Stimulated activated CD8-positive, alpha-beta memory T cell treated with anti-CD3 and anti-CD28 coated beads, Interleukin-12 subunit alpha, Interleukin-12 subunit beta, amount 100 ng/mL, for 24 hours (primary cell): ENCODE measurements around the gene CENPX.
"Not testable (repeated sequence)": the region's sequence is repeated elsewhere in the genome, so short reads cannot be mapped to it uniquely, and the experiment has no call there.

Experiments
- DNase-seq: peaks from one replicate; pipeline ENCODE4 v3.0.0-alpha.2; 2020; ENCODE audit errors: extremely low read depth

Gene CENPX

DNA sequence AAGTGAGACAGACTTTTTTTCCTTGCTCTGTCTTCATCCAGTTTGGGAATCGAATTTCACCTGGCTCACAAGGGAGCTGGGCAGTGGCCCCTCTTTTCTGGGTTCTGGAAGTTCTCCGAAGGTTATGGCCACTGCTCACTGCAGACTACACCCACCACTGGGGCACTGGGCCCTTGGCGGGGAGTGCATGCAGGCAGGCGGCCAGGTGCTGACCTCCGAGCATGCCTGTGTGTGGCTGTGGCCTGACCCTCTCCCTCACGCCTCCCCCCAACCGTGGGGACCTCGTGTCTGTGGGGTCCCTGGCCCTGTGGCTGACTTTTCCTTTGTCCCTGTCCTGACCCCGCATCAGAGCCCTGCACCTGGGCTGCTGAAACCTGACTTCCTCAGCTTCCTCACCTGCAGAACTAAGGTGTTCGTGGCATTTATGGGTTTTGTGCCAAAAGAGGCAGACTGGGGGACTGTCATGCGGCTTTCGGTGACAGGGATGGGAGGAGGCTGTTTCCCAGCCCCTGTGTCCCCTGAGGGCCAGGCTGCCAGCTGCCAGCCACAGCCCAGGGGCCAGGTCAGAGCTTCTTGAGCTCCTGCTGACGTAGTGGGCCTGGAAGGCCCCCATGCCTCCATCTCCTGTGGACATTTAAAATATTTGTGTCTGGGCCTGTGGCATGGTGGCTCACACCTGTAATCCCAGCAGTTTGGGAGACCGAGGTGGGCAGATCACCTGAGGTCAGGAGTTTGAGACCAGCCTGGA, 23.8 kb downstream of the CENPX start:
- no peak for DNase-seq

DNA sequence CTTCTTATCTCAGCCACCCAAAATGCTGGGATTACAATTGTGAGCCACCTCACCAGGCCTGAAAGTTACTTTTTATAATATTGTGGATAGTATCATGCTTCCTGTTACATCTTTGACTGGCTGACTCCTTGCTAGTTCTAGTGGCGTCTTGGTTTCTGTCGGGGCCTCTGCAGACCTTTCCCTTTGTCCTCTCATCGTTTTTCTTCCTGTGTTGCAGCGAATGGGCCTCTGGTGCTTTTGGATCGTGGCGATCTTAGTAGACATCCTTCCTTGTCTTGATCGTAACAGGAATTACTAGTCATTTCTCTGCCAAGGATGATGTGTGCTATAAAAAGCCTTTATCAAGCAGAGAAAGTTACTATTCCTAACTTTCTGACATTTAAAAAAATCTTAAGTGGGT, 24.5 kb downstream of the CENPX start:
- no peak for DNase-seq

DNA sequence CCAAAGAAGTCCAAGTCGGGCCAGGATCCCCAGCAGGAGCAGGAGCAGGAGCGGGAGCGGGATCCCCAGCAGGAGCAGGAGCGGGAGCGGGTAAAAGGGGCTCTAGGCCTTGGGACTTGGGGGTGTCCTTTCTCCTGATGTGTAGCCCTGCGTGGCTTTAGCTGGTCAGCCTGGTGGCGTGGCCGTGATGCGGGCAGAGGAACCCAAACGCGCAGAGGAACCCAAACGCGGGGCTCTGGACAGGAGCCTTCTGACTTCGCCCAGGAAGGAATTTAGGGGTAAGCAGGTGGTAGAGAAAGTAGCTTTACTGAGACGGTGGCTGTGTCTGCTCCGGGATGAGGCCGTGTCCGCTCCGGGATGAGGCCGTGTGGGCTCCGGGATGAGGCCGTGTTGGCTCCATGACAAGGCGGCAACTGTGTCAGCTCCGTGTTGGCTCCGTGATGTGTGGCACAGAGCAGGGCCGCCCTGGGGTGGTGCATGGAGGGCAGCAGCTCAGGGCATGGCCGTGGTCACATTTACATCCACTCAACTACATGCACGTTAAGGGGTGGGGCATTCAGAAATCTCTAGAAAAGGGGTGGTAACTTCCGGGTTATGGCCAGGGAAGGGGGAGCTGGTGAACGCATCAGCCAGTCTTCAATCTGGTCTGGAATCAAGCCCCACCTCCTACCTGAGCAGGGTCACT, 25.8 kb downstream of the CENPX start:
- no peak for DNase-seq

DNA sequence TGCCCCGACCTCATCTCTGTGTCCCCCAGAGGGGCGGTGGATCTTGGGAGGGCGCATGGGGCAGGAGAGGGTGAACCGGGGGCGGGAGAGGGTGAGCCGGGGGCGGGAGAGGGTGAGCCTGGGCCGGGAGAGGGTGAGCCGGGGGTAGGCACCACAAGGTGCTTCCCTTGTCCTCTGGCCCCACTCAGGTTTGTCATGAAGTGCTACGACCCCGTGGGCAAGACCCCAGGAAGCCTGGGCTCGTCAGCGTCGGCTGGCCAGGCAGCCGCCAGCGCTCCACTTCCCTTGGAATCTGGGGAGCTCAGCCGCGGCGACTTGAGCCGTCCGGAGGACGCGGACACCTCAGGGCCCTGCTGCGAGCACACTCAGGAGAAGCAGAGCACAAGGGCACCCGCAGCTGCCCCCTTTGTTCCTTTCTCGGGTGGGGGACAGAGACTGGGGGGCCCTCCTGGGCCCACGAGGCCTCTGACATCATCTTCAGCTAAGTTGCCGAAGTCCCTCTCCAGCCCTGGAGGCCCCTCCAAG, 26.4 kb downstream of the CENPX start:
- DNase-seq, result no peak

DNA sequence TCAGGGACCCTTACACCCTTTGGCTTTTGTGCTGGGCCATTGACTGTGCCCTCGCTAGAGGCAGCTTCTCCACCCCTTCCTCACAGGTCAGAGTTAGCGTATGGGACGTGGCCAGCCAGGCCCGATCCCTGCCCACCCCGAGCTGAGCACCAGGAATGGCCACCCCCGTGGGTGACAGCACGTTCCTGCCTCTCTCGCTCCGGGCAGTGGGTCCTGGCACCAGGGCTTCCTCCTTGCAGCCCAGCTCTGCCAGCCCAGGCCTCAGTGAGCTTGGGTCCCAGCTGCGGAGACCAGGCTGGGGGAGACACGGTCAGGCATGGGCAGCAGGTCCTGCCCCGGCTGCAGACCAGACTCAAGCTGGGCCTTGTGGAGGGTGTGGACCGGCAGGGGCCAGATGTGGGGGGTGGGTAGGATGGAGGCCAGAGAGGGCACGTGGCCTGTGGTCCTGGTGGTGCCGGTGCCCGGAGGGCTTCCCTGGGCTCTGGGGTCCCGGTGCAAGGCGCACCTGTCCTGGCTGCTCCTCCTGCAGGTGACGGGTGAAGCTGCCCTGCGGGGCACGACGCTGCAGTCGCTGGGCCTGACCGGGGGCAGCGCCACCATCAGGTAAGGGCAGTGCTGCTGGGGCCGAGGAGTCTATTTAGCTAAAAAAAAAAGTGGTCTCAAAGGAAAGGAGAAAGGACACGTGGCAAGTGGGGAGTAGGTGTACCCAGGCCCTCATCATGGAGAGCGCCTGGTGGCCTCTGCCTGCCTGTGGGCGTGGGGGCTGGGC, 27.0 kb downstream of the CENPX start:
- DNase-seq, result no peak

DNA sequence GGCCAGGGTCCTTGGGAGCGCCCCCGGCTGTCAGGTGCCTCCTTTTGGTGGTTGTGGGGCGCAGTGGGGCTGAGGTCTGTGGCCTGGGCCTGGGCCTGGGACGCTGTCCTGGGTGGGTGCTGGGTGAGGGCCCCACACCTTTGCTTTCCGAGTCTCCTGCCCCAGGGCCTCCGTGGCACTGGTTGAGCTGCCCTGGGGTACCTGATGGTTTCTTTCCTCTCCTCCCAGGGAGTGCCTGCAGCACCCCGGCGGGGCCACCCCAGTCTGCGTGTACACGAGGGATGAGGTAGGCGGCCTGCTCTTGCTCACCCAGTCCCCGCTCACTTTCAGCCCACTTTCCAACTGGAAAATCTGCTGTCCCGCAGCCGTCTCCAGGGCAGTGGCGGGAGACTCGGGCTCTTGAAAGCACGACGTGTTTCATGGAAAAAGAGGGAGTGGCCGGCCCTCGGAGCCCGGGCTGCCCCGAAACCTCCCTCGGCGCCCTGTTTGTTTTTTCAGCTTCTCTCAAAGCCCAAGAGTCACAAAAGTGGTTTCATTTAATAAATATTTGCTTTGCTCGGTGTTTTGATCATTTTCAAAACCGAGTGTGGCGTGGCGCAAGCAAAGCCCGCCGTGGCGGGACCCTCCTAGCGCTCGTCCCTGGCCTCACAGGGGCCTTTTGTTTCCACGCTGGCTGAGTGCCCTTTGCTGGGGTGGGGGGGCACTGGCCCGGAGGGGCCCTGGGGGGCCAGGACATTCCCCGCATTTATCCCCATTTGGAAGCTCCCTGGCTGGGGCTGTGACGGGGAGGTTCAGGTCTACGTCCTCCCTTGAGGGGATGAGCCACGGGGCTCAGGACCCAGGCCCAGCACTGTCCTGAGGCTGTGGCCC, 27.9 kb downstream of the CENPX start:
- DNase-seq, result no peak

DNA sequence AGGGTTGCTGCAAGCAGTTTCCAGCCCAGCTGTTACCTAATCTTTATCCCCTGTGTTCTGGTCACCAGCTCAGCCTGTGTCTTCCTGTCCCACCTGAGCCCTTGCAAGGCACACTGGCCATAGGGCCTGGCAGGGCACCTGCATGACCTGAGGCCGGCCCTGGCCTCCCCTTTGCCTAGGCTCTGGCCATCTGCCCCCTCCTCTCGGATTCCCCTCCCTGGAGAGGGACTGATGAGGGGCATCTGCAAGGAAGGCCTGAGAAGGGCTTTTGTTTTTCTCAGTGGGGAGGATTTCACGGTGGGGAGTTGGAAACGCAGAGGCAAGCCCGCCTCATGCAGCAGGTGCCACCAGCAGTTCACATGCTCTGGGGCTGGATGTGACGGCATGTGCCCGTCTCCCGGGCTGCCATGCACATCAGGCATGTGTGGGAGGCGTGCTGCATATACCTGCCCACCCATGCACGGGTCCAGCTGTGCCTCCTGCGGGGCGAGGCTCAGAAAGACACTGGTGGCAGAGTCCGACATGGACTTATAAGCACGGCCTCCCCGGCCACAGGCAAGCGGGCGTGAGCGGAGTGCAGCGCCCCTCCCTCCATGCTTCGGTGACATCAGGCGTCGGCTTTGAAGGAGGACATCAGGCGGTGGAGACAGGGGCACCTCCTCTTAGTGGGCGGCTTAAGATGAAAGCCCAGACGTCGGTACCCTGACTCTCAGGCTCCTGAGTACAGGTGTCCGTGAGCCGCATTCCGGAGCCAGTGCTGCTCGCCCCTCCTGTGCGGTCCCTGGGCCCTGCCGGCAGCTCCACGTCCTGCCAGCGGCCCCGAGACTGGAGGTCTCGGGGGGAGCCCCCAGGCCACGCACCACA, 28.7 kb downstream of the CENPX start:
- DNase-seq, result no peak

DNA sequence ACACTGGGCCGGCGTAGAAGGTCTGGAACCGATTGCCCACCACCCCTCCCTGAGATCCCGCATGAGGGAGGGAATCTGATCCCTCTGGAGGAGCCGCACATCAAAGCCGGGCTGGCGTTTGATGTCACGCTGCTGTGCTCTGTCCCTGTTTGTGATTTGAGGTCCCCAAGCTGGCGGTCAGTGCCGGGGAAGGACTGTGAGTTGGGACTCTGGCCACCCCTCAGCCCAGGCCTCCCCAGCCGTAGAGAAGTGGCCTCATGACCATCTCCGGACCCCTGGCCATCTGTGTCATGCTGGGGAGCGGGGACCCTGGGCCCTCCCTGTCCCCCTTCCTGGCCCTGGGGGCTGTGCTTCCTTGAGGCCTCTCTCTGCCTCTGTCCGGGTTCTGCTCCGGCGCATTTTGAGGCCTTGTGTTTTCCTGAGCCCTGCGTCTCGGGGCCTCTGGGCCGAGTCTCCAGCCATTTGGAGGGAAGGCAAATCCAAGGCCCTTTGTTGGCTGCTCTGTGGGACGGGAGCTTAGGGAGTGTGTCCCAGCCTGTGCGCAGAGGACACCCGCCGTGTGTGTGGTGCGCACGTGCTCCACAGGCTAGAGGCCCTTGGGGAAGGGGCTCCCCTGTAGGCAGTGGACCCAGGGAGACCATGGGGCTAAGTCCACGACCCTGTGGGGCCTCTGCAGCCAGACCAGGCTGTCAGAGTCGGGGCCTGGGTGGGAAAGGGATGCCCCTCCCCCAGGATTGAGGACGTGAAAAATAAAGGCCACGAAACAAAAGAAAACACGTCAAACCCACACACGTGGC, 30.2 kb downstream of the CENPX start:
- DNase-seq, result no peak

DNA sequence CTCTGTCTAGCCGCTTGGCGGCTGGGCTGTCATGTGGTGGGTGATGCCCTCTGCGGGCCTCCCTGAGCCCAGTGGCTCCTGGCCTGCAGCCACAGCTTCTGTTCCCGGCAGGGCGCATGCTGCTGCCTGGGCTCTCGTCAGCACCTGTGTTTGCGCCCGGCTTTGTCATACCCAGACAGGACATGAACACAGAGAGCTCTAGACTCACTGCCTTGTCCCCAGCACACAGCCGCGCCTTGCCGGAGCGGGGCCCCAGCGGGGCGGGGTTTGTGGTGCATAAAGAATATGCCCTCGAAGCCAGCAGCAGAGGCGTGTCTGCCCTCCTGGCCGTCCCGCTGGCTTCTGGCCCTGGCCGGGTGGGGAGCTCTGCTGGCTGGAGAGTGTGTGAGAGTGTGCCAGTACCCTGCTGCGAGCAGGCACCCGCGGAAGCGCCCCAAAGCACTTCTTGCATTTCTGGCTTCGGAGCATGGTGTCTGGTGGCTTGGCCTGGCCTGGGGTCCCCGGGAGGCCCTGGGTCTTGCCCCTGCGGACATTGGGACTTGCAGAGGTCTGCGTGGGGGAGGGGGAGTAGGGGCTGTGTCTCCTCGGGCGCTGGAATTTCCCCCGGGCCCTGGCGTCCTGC, 30.9 kb downstream of the CENPX start:
- DNase-seq, result no peak

DNA sequence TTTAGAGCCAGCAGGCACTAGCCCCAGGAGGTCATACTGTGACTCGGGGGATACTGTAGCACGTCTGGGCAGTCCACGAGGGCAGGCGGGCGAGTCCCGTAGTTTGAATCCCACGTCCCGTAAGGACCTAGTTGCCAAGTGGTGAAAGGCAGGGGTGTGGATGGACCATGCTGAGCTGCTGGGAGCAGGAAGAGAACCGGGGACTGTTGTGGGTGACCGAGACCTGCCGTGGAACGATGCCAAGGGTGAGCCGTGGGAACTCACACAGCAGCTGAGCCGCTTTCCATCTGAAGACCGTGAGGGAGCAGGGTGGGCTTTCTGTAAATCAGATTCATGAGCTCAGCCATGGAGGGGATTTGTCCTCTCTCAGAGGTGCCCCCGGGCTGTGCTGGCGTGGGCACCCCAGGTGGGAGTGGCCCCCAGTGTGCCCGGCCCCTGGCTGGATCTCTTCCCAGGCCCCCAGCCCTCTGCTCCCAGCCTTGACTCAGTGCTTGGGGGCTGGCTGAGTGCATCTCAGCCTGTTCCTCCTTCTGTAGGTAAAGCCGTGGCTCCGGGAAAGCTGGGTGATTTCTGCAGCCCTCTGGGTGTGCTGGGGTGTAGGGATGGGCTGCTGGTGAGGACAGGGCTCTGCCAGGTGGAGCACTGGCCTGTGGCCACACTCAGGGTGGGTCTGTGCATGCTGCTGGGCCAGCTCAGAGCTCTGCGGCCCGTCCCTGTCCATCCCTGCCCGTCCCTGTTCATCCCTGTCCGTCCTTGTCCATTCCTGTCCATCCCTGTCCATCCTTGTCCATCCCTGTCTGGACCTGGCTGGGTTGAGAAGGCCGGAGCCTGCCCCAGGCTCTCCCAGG, 31.6 kb downstream of the CENPX start:
- DNase-seq, result no peak

DNA sequence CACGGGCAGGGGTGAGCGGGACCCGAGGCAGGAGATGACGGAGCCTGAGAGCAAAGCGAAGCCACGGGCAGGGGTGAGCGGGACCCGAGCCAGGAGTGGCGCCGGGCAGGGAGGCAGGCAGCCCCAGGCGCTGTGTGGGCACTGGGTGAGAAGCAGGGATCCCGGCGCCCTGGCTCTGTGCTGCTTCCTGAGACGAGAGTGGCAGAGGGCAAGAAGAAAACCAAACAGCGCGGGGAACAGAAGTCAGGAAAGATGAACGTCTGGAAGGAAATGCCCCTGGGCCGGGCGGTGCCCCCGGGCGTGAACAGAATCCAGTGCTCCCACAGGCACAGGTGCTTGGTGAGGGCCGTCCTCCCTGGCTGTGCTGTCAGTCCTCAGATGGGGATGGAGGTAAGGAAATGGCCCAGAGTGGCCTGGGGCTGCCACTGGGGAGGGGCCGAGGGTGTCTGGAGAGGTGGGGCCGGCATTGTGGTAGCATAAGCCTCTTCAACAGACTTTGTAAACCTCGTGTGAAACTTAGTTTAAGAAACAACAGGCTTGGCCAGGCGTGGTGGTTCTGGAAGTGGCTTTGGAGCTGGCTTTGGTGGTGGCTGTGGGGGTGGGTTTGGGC, 35.4 kb downstream of the CENPX start:
- DNase-seq, result no peak

DNA sequence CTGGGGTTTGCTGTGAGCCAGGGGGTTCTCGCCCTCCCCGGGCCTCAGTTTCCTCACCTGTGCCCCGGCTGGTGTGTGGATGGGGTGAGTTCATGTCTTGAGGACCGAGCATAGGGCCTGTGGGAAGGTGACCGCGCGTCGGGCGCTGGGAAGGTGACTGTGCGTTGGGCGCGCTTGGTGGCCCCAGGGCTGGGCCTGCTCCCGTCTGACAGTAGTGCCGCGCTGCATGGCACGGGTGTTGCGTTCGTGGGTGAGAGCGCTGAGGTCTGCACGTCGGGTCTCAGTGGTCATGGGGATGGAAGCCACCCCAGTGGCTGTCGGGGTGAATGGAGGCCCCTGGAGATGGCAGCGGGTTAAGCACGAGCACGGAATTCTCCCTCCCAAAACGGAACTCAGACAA, 36.1 kb downstream of the CENPX start:
- DNase-seq, result no peak

DNA sequence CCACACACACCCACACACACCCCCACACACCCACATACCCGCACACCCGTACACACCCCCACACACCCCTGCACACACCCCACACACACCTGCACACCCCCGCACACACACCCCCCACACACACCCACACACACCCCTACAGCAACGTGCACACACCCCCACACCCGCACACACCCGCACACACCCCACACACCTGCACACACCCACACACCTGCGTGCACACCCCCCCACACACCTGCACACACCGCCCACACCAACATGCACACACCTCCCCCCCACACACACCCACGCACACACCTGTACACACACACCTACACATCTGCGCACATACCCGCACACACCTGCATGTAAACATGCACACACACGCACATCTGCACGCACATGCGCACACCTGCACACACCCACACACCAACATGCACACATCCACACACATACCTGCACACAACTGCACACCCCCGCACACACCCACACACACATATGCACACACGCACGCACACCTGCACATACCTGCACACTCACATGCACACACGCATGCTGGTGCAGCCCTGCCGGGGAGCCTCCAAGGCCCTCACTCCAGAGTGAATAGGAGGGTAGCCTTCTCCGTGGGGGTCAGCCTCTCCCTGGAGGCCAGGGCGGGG, 37.8 kb downstream of the CENPX start:
- DNase-seq, result no peak

DNA sequence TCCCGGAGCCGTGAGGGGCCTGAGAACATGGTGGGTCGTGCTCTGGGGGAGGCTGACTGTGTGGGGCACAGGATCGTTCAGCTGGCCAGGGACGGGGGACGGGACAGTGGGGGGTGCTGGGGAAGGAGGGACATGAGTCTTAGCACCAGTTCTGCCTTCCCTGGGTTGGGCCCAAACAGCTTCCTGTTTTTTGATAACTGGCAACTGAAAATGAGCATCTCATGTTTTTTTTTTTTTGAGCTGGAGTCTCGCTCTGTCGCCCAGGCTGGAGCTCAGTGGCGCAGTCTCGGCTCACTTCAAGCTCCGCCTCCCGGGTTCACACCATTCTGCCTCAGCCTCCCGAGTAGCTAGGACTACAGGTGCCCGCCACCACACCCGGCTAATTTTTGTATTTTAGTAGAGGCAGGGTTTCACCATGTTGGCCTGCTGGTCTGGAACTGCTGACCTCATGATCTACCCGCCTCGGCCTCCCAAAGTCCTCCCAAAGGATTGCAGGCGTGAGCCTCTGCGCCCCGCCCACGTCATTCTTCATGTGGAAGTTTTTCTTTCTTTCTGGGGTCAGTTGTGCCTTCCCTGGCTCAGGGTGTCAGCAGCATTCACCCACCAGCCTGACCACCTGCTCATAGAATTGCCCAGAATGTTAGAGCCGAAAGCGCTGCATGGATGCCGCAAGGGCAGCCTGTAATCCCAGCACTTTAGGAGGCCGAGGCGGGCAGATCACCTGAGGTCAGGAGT, 38.9 kb downstream of the CENPX start:
- no peak for DNase-seq

DNA sequence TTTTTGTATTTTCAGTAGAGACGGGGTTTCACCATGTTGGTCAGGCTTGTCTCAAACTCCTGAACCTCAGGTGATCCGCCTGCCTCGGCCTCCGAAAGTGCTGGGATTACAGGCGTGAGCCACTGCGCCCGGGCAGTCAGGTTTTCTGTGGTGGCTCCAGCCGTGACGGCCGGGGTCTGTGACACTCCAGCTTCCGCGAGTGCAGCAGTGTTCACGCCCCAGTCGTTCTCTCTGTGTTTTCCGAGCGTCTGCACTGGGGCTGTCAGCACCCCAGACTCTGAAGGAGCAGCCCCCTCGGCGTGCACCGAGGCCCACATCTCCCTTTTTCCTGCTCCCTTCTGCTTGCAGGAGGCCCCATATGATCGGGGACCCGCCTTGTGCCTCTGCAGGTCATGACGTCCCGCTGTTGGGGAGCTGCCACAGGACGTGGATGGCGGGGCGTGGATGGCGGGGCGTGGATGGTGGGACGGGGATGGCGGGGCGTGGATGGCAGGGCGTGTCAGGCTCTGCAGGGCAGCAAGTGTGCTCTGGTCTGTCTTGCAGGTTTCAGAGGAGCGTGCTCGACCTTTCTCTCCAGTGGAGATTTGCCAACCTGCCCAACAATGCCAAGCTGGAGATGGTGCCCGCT, 39.6 kb downstream of the CENPX start:
- DNase-seq, result no peak

DNA sequence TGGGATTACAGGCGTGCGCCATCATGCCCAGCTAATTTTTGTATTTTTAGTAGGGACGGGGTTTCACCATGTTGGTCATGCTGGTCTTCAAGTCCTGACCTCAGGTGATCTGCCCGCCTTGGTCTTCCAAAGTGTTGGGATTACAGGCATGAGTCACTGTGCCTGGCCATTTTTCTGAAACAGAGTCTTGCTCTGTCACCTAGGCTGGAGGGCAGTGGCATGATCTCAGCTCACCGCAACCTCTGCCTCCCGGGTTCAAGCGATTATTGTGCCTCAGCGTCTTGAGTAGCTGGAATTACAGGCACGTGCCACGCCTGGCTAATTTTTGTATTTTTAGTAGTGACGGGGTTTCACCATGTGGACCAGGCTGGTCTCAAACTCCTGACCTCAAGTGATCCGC, 41.2 kb downstream of the CENPX start:
- DNase-seq, result not testable (repeated sequence)
